KMS-11 (cell line): ENCODE data around the gene MMP7.
A peak's percentile ranks its signal among the peaks of the same experiment; 100 is the strongest.

Source experiments
- H2AFZ ChIP-seq: fragments of 200-600 bp; sonication (generic); 2 replicates; pipeline ENCODE4 v1.6.1; 2016; ENCODE audit warnings: antibody characterized with exemption, mixed run types, low read depth
- H3K27ac ChIP-seq: fragments of 200-600 bp; sonication (generic); 2 replicates; pipeline ENCODE4 v1.6.1; 2016; ENCODE audit warnings: mild to moderate bottlenecking, mixed run types
- H3K27me3 ChIP-seq: fragments of 200-600 bp; sonication (generic); 2 replicates; pipeline ENCODE4 v1.6.1; 2017; ENCODE audit warnings: mild to moderate bottlenecking, low read depth, mixed run types, moderate library complexity; ENCODE audit not compliant: insufficient read depth
- H3K36me3 ChIP-seq: fragments of 200-600 bp; sonication (generic); 2 replicates; pipeline ENCODE4 v1.6.1; 2017; ENCODE audit warnings: mild to moderate bottlenecking, mixed run types; ENCODE audit not compliant: insufficient read depth
- H3K4me1 ChIP-seq: fragments of 200-600 bp; sonication (generic); 2 replicates; pipeline ENCODE4 v1.6.1; 2016; ENCODE audit warnings: mild to moderate bottlenecking, low read depth, mixed run types; ENCODE audit not compliant: poor library complexity, severe bottlenecking
- H3K4me2 ChIP-seq: fragments of 200-600 bp; sonication (generic); 2 replicates; pipeline ENCODE4 v1.7.0; 2016; ENCODE audit warnings: mild to moderate bottlenecking, mixed run types
- H3K4me3 ChIP-seq: fragments of 200-600 bp; sonication (generic); IDR thresholded peaks from 2 replicates; pipeline ENCODE4 v1.6.1; 2017; ENCODE audit warnings: low read depth, low read length, mixed read lengths; ENCODE audit not compliant: insufficient read depth
- H3K79me2 ChIP-seq: fragments of 200-600 bp; sonication (generic); 2 replicates; pipeline ENCODE4 v1.6.1; 2016; ENCODE audit warnings: low read depth, mixed run types; ENCODE audit not compliant: insufficient read depth
- H3K9ac ChIP-seq: fragments of 200-600 bp; sonication (generic); 2 replicates; pipeline ENCODE4 v1.6.1; 2016; ENCODE audit warnings: mild to moderate bottlenecking, mixed run types
- H4K20me1 ChIP-seq: fragments of 200-600 bp; sonication (generic); 2 replicates; pipeline ENCODE4 v1.6.1; 2016; ENCODE audit warnings: mild to moderate bottlenecking, mixed run types; ENCODE audit not compliant: insufficient read depth
- TF ChIP-seq, protein P1 (sequence below): fragments of 200-600 bp; sonication (generic); conservative IDR thresholded peaks from 2 replicates; pipeline ENCODE4 v1.6.1; 2017; ENCODE audit warnings: low read depth, mild to moderate bottlenecking, antibody characterized with exemption, low read length, moderate library complexity, mixed read lengths

MMP7 gene

DNA sequence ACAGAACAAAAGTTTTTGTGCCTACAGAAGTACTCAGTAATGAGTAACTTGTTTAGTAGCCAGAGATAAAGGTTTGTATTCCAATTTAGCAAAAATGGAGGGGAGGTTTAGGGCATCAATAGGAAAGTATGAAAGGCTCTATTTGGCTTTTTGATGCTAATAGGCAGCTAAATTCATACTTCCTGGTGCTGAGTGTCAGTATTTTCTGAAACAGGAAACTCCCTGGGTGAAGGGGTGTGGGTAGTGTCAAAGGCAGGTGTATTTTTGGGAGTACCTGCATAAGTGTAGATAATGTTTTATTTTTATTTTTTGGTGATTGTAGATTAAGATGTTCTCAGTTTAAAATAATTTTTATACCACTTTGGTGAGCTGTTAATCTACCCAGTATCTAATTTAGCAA, 29.3 kb upstream of the MMP7 start:
- H3K4me3 ChIP-seq: no peak overlapping the region
- TF ChIP-seq, protein P1, sequence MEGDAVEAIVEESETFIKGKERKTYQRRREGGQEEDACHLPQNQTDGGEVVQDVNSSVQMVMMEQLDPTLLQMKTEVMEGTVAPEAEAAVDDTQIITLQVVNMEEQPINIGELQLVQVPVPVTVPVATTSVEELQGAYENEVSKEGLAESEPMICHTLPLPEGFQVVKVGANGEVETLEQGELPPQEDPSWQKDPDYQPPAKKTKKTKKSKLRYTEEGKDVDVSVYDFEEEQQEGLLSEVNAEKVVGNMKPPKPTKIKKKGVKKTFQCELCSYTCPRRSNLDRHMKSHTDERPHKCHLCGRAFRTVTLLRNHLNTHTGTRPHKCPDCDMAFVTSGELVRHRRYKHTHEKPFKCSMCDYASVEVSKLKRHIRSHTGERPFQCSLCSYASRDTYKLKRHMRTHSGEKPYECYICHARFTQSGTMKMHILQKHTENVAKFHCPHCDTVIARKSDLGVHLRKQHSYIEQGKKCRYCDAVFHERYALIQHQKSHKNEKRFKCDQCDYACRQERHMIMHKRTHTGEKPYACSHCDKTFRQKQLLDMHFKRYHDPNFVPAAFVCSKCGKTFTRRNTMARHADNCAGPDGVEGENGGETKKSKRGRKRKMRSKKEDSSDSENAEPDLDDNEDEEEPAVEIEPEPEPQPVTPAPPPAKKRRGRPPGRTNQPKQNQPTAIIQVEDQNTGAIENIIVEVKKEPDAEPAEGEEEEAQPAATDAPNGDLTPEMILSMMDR: no peak
- no peaks in the 10 kb centered on the region for H3K79me2 ChIP-seq
- H3K27me3 ChIP-seq: peaks cover 5% of the 10 kb centered on the region; the same call in 1 of the 2 replicates
- peaks cover 36% of the 10 kb centered on the region for H3K4me1 ChIP-seq
- no peaks in the 10 kb centered on the region for H4K20me1 ChIP-seq
- no peak overlapping the region for H2AFZ ChIP-seq
- H3K27ac ChIP-seq: no peak overlapping the region
- H3K9ac ChIP-seq: no peak overlapping the region
- H3K36me3 ChIP-seq: no peaks in the 10 kb centered on the region
- H3K4me2 ChIP-seq: peak overlapping the region; percentile 81

DNA sequence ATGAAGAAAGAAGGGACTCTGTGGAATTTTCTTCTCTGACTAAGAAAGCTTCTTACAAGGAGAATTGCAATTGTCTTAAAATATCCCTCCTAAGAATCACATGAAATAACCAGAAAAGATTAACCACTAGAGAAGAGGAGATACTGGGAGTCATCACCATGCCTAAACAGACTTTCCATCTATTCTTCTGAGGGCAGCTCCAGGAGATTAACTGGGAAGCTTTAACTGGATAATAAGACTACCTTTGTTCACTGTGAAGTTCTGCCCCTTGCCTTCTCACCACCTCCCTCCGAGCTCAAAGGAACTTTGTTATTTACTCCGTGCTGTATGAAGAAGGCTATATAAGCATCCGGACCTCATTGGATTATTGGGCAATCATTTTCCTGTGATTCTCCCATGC, 24.5 kb upstream of the MMP7 start:
- no peaks in the 10 kb centered on the region for H3K79me2 ChIP-seq
- H3K9ac ChIP-seq: no peak overlapping the region
- no peaks in the 10 kb centered on the region for H3K27me3 ChIP-seq
- H3K4me2 ChIP-seq: no peak overlapping the region
- no peaks in the 10 kb centered on the region for H4K20me1 ChIP-seq
- TF ChIP-seq, protein P1: no peak
- no peaks in the 10 kb centered on the region for H3K36me3 ChIP-seq
- no peak overlapping the region for H3K4me3 ChIP-seq
- H3K27ac ChIP-seq: no peak overlapping the region
- no peak overlapping the region for H2AFZ ChIP-seq
- H3K4me1 ChIP-seq: peaks cover 12% of the 10 kb centered on the region

DNA sequence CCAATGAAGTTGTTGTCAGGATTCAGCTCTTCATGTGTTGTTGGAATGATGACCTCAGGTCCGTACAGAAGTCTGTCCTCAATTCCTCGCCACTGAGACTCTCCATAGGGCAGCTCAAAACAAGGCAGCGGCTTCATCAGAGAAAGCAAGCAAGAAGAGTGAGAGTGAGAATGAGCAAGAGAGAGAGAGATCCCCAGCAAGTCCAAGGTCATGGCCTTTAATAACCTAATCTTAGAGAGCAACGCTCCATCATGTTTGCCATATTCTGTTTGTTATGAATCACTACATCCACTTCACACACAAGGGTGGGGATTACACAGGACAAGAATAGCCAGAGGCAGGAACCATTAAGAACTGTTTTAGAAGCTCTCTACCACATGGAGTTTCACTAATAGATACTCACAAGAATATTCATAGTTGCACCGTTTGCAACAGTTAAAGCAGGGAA, 23.3 kb upstream of the MMP7 start:
- H3K27ac ChIP-seq: no peak overlapping the region
- no peak overlapping the region for H2AFZ ChIP-seq
- H3K27me3 ChIP-seq: no peaks in the 10 kb centered on the region
- TF ChIP-seq, protein P1: no peak
- H3K79me2 ChIP-seq: no peaks in the 10 kb centered on the region
- no peaks in the 10 kb centered on the region for H3K36me3 ChIP-seq
- no peak overlapping the region for H3K4me3 ChIP-seq
- H3K9ac ChIP-seq: no peak overlapping the region
- H3K4me2 ChIP-seq: no peak overlapping the region
- H3K4me1 ChIP-seq: peaks cover under 1% of the 10 kb centered on the region
- H4K20me1 ChIP-seq: no peaks in the 10 kb centered on the region

DNA sequence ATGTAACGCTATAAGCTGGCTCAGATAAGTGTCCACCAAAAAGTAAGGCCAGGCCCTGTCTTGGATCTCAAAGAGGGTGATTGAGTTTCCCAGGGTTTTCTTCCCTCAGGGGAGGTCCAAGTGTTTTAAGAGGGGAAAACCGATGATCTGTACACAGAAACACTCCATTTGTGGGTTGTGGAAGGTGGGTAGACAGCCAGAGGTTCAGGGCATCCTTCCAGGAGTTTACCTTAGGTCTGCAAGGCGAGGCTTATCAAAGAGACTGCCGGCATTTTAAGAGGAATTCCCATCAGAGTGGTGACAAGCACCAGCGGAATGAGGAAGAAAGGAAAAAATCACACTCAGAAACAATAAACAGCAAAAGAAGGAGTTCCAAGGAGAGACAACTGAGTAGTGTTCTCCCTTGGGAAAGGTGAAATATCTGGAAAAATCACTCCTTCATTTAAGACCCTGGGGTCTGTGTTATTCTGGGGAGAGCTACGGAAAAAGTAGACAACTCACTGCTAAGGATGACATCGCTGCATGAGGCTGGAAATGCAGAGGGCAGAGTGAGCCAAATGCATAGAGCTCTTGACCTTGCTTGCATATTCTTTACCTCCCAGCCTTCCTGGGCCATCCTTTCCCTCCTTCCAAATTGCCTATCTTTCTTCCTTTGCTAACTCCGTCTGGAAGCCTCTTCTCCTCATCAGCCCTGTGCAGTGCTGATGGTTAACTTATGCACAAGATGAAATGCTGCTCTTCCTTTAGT, 22.1 kb upstream of the MMP7 start:
- Histone ChIP-seq H3K4me1 (no peaks in the 10 kb centered on the region), H3K4me2 (no peak overlapping the region), H4K20me1 (no peaks in the 10 kb centered on the region), H3K79me2 (no peaks in the 10 kb centered on the region), H3K4me3 (no peak overlapping the region), H3K27ac (no peak overlapping the region), H3K27me3 (no peaks in the 10 kb centered on the region), H3K9ac (no peak overlapping the region), H3K36me3 (no peaks in the 10 kb centered on the region), H2AFZ (no peak overlapping the region)
- TF ChIP-seq, protein P1: no peak
